Activated B cell treated with CpG ODN at 0.5 μM for 24 hours (primary cell): Measurements from ENCODE around the gene PRDM16. TPM values are rescaled to one million over a fixed set of nuclear protein-coding genes. Genes with fewer than 3 reads are reported as not detected.

Experiments used
- ATAC-seq: fragments of 200-7000 bp; cut with Tn5 transposase; one replicate; pipeline ENCODE4 v1.10.0; 2021; ENCODE audit warnings: low read depth, mild to moderate bottlenecking, moderate library complexity
- CTCF ChIA-PET: fragments of 350-600 bp; sonication (Branson Sonifier 250); formaldehyde crosslinking; loops from one replicate; lab custom pipeline; 2021; ENCODE audit warnings: antibody characterized with exemption; lab: Charles Lee
- POLR2A ChIA-PET: fragments of 350-600 bp; sonication (Branson Sonifier 250); formaldehyde crosslinking; loops from one replicate; lab custom pipeline; 2021; ENCODE audit warnings: antibody characterized with exemption; lab: Charles Lee
- DNase-seq: peaks from one replicate; pipeline ENCODE4 v3.0.0; 2022
- H3K27ac Mint-ChIP-seq: one replicate; pipeline ENCODE4 v1.8.0; 2020; ENCODE audit warnings: mixed read lengths
- H3K27me3 Mint-ChIP-seq: one replicate; pipeline ENCODE4 v1.8.0; 2021; ENCODE audit warnings: mixed read lengths
- H3K36me3 Mint-ChIP-seq: one replicate; pipeline ENCODE4 v1.8.0; 2021; ENCODE audit warnings: low read depth, mixed read lengths
- H3K4me1 Mint-ChIP-seq: one replicate; pipeline ENCODE4 v1.8.0; 2021; ENCODE audit warnings: mixed read lengths
- H3K4me3 Mint-ChIP-seq: one replicate; pipeline ENCODE4 v1.8.0; 2020; ENCODE audit warnings: mild to moderate bottlenecking, mixed read lengths
- H3K9me3 Mint-ChIP-seq: one replicate; pipeline ENCODE4 v1.8.0; 2020; ENCODE audit warnings: mixed read lengths
- intact Hi-C: fragments of 100-400 bp; cut with micrococcal nuclease; formaldehyde crosslinking; loops from one replicate; pipeline ENCODE4 v1.15.1; 2024
- total RNA-seq: library from RNA; stranded (reverse); gene quantifications from 2 replicates; pipeline ENCODE4 v1.2.3, GENCODE V29; 2022
- TF ChIP-seq, protein P1 (sequence below): fragments of 200-600 bp; IDR thresholded peaks from one replicate; pipeline ENCODE4 v1.8.0; 2022; ENCODE audit warnings: antibody characterized with exemption, mild to moderate bottlenecking

Gene PRDM16
- total RNA-seq, 1 donor from 2014 or later, result not detected

DNA sequence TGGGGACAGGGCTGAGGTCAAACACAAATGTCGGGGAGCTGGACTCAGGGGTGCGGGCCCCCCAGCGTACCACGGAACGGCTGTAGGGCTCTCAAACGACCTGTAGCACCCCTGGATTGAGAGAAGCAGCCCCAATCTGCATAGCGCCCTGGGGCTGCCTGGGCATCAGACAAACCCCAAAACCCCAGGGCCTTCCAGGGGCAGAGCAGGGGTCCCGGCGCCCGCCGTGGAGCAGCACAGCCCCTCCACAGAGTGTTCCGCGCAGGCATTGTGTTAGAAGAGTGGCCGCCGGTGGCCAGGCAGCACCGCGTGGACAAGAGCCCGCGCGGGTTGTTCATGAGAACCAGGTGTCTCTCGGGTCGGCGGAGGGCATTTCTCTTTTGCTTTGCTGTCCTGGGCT is 321.3 kb downstream of the PRDM16 start:
- Mint-ChIP-seq H3K27ac (no peak overlapping the region), H3K4me1 (no peaks in the 10 kb centered on the region), H3K36me3 (no peaks in the 10 kb centered on the region), H3K4me3 (no peak overlapping the region), H3K27me3 (peaks cover 24% of the 10 kb centered on the region), H3K9me3 (no peaks in the 10 kb centered on the region)
- ATAC-seq (no peak), DNase-seq (no peak)
- TF ChIP-seq, protein P1, sequence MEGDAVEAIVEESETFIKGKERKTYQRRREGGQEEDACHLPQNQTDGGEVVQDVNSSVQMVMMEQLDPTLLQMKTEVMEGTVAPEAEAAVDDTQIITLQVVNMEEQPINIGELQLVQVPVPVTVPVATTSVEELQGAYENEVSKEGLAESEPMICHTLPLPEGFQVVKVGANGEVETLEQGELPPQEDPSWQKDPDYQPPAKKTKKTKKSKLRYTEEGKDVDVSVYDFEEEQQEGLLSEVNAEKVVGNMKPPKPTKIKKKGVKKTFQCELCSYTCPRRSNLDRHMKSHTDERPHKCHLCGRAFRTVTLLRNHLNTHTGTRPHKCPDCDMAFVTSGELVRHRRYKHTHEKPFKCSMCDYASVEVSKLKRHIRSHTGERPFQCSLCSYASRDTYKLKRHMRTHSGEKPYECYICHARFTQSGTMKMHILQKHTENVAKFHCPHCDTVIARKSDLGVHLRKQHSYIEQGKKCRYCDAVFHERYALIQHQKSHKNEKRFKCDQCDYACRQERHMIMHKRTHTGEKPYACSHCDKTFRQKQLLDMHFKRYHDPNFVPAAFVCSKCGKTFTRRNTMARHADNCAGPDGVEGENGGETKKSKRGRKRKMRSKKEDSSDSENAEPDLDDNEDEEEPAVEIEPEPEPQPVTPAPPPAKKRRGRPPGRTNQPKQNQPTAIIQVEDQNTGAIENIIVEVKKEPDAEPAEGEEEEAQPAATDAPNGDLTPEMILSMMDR, result no peak
- intact Hi-C loops, result no loop called here
- ChIA-PET POLR2A (no interaction called here), CTCF (no interaction called here)

GRCh38 chr1:3391711-3392110 is 322.7 kb downstream of the PRDM16 start:
- ATAC-seq, result no peak
- H3K4me3 Mint-ChIP-seq, result no peak overlapping the region
- H3K36me3 Mint-ChIP-seq, result no peaks in the 10 kb centered on the region
- no peaks in the 10 kb centered on the region for H3K4me1 Mint-ChIP-seq
- intact Hi-C loops, result no loop called here
- no peak for DNase-seq
- TF ChIP-seq, protein P1, result no peak
- CTCF ChIA-PET, result no interaction called here
- H3K9me3 Mint-ChIP-seq, result no peaks in the 10 kb centered on the region
- POLR2A ChIA-PET, result no interaction called here
- peaks cover 33% of the 10 kb centered on the region for H3K27me3 Mint-ChIP-seq
- no peak overlapping the region for H3K27ac Mint-ChIP-seq

- CTCF ChIA-PET, result no interaction called here
These were observed 324.3 kb downstream of the PRDM16 start for GRCh38 chr1:3393024-3393986.

DNA sequence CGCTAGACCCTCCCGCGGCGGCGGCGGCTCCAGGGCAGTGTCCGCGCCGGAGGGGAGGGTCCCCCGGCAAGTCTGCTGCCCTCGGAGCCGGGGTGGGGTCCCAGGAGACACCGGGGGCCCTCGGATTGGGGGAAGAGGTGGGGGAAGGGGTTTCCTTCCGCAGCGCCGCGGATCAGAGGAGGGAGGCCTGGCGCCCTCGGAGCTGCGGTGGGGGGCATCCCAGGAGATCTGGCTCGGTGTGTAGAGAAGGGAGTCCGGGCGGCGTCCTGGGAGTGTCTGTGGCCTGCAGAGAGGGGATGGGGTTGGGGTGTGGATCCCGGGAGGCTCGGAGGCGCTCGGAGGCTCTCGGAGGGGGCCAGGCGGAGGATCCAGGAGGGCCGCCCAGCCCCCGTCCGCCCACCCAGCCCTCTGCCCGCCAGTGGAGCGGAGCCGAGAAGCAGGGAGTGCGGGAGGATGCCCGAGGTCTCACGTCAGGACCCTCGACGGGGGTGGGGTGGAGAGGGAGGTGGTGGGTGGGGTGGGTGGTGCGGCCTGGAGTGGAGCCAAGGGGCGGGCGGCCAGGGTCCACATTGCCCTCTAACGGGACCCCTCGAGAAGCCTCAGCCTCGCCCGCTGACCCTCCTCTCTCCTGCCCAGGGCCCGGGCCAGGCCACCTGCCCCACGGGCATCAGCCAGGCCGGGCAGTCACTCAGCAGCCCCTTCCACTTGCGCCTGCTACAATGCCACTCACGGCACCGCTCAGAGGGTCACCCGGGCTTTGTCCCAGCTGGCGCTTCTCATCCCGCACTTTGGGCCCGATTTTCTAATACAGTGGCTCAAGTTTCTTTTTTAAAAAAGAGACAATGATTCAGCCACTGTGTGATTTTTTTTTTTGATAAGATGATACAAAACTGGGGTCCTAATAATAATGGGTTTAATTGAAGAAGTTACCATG is 325.3 kb downstream of the PRDM16 start:
- ChIA-PET CTCF (no interaction called here), POLR2A (no interaction called here)
- no peak for DNase-seq
- ATAC-seq, result no peak
- no peaks in the 10 kb centered on the region for H3K36me3 Mint-ChIP-seq
- H3K27me3 Mint-ChIP-seq, result peaks cover 33% of the 10 kb centered on the region
- no peak overlapping the region for H3K4me3 Mint-ChIP-seq
- no peaks in the 10 kb centered on the region for H3K9me3 Mint-ChIP-seq
- intact Hi-C loops, result no loop called here
- TF ChIP-seq, protein P1, result no peak
- no peaks in the 10 kb centered on the region for H3K4me1 Mint-ChIP-seq
- no peak overlapping the region for H3K27ac Mint-ChIP-seq

More at GRCh38 chr1:3393024-3393986, 324.3 kb downstream of the PRDM16 start:
- POLR2A ChIA-PET, result no interaction called here
- TF ChIP-seq, protein P1, result no peak
- no peaks in the 10 kb centered on the region for H3K36me3 Mint-ChIP-seq
- no peak overlapping the region for H3K27ac Mint-ChIP-seq
- ATAC-seq (no peak), DNase-seq (no peak)
- H3K4me3 Mint-ChIP-seq, result no peak overlapping the region
- no peaks in the 10 kb centered on the region for H3K9me3 Mint-ChIP-seq
- H3K4me1 Mint-ChIP-seq, result no peaks in the 10 kb centered on the region
- H3K27me3 Mint-ChIP-seq, result peaks cover 33% of the 10 kb centered on the region
- intact Hi-C loops, result no loop called here

- DNase-seq, result no peak
- Mint-ChIP-seq H3K4me1 (no peaks in the 10 kb centered on the region), H3K27me3 (peaks cover 29% of the 10 kb centered on the region), H3K9me3 (no peaks in the 10 kb centered on the region), H3K36me3 (no peaks in the 10 kb centered on the region), H3K27ac (no peak overlapping the region), H3K4me3 (no peak overlapping the region)
- intact Hi-C loops, result no loop called here
- CTCF ChIA-PET, result no interaction called here
- ATAC-seq, result no peak
- POLR2A ChIA-PET, result no interaction called here
- TF ChIP-seq, protein P1, result no peak
These were observed 327.4 kb downstream of the PRDM16 start for GRCh38 chr1:3396411-3396810.
